Eye (tissue), 1 donor: ENCODE measurements around the gene RIT2.

Experiments
- DNase-seq: peaks from one replicate; pipeline ENCODE4 v3.0.0-alpha.2; 2015

Gene RIT2

GRCh38 chr18:43115076-43115921, at the start of gene RIT2:
RIT2 (minus strand) TSS chr18:43115685.
- DNase-seq, result peak; percentile 50

GRCh38 chr18:43161528-43161927, 46.0 kb upstream of the RIT2 start:
- no peak for DNase-seq

- DNase-seq, result peak; percentile 7
Measured at GRCh38 chr18:43160509-43160908, 45.0 kb upstream of the RIT2 start.

- no peak for DNase-seq
Measured at GRCh38 chr18:43159926-43160325, 44.4 kb upstream of the RIT2 start.

GRCh38 chr18:43159086-43159770, 43.7 kb upstream of the RIT2 start:
- DNase-seq, result peak; percentile 12

GRCh38 chr18:43158381-43158780, 42.9 kb upstream of the RIT2 start:
- no peak for DNase-seq

- no peak for DNase-seq
Measured at GRCh38 chr18:43155842-43156241, 40.4 kb upstream of the RIT2 start.

GRCh38 chr18:43148231-43148630, 32.7 kb upstream of the RIT2 start:
- DNase-seq, result no peak

- no peak for DNase-seq
Measured at GRCh38 chr18:43141208-43141607, 25.7 kb upstream of the RIT2 start.

- DNase-seq, result no peak
Measured at GRCh38 chr18:43139288-43139946, 23.9 kb upstream of the RIT2 start.

- DNase-seq, result no peak
Measured at GRCh38 chr18:43134876-43135275, 19.4 kb upstream of the RIT2 start.

GRCh38 chr18:43130716-43131260, 15.3 kb upstream of the RIT2 start:
- DNase-seq, result peak; percentile 83

- peak; percentile 81 for DNase-seq
Measured at GRCh38 chr18:43129946-43130524, 14.6 kb upstream of the RIT2 start.

- DNase-seq, result no peak
Measured at GRCh38 chr18:43125471-43125870, 10.0 kb upstream of the RIT2 start.

- no peak for DNase-seq
Measured at GRCh38 chr18:43122955-43123354, 7.5 kb upstream of the RIT2 start.

GRCh38 chr18:43116699-43117294, 1.3 kb upstream of the RIT2 start:
- DNase-seq, result no peak

- DNase-seq, result no peak
Measured at GRCh38 chr18:43113220-43113895, 2.1 kb downstream of the RIT2 start.

- DNase-seq, result no peak
Measured at GRCh38 chr18:43108882-43109281, 6.6 kb downstream of the RIT2 start.

GRCh38 chr18:43108469-43108868, 7.0 kb downstream of the RIT2 start:
- DNase-seq, result no peak

- DNase-seq, result no peak
Measured at GRCh38 chr18:43093646-43094045, 21.8 kb downstream of the RIT2 start.

- no peak for DNase-seq
Measured at GRCh38 chr18:43092539-43092938, 22.9 kb downstream of the RIT2 start.

GRCh38 chr18:43081396-43081795, 34.1 kb downstream of the RIT2 start:
- no peak for DNase-seq
